NOMO-1 treated with dmso at 0.1 percent for 144 hours (cell line): ENCODE data around the gene AHRR.
"Not testable (repeated sequence)": the region's sequence is repeated elsewhere in the genome, so short reads cannot be mapped to it uniquely, and the experiment has no call there.

ENCODE experiments used
- DNase-seq: peaks from one replicate; lab custom pipeline; 2025; ENCODE audit not compliant: unreplicated experiment; lab: John Stamatoyannopoulos, UW

The AHRR gene

DNA sequence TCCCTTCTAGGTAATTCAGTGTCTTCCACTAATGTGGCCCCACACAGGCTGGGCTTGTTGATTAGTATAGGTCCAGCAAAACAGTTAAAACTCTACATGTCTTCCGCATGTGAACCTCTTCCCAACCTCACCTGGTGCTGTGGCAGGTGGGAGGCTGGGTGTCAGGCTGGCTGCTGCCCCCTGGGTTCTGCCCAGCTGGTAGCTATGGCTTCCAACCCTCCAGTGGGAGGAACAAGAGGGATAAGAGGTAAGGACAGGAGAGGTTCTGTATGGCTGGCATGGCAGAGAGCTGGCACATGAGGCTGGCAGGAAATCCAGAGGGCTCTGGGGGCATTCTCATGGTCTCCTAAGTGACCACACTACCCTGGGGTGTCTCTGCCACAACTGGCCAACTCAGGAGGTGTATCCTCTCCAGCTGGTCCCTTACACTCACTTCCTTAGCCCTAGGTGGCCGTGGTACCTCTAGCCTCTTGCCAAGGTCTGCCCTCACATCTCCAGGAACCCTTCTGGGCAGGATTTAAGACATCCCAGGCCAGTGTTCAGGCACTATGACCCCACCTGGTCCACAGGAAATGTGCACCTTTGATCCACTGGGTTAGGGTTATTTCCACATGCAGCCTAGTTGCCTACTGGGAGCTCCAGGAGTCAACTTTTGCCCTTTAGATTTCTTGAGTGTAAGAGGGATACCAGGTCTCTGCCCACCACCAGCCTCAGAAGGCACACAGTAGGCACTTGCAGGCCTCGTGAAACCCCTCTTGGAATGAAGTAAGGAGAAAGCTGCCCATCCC is 41.7 kb downstream of the AHRR start:
- DNase-seq, result no peak

DNA sequence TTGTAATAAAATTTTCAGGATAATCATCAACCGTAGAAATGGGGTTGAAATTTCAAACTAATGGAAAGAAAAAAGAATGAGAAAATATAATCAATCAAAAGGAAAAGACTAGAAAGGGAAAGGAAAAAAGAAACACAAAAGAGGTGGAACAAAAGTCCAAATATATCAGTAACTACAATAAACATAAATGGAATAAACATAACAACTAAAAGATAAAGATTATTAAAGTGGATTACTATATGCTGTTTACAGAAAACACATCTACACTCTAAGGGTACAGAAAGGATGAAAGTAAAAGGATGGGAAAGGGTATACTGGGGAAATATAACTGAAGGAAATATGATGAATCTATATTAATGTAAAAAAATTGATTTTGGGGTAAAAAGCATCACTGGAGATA is 43.0 kb downstream of the AHRR start:
- no peak for DNase-seq

DNA sequence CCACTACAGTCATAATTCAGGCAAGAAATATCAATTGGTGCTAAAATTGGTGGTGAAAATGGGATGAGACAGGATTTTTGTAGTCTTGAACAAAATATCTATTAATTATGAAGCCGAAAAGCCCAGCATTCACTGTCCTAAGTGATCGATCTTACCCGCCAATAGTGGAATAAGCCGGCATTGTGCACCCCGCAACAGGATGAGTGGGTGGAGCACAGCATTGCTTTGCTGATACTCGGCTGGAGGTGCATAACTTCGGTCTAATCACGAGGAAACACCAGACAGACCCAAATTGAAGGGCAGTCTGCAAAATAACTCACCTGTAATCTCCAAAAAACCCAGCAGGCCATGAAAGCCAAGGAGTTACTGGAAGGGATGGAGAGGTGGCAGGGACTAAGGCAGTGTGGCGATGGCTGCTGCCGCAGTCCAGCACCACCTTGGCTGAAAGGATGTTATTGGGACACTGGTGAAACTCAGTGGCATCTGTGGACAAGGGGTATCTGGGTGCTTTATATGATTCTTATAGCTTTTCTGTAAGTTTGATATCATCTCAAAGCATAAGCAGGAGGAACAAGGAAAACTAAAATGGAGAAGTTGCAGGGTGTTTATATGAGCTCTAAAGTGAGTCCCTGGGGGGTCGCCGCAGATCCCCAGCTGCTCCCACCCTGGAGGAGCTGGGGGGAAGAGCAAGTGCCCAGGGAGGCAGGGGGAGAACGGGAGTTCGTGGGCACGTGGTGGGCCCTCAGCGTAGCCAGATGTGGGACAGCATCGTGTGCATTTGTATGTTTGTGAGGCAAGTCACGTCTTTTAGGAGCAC is 45.2 kb downstream of the AHRR start:
- DNase-seq, result no peak

DNA sequence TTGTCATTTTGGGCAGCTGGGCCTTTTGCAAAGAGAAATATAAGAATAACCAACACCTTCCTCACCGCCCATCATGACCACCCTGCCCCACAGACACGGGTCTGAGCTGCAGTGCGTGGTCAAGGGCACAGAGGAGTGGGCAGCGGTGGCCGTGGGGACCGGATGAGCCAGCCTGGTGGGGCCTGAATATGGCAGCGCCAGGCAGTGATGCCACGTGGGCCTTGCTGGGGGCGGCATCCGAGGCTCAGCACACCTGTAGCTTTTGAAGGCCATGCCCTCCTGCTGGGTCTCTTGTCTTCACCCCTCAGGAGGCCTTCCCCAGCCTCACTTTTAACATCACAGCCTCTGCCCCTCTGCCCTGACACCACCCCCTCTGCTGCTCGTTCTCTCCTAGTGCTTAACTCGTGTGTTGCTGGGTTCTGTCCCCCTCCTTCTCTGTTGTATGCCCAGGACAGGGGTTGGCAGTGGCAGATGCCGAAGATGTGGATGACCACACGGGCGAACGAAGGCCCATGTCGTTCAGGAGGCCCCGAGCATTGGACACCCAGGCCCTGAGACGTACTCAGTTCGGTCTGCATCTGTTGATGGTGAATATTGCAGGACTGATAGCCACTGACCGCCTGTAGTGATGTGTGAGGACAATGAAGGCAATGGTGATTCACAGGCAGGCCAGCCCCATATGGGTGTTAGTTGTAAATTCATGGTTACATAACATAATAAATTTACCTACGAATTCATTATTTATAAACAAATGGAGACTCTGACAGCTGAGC is 46.0 kb downstream of the AHRR start:
- no peak for DNase-seq

DNA sequence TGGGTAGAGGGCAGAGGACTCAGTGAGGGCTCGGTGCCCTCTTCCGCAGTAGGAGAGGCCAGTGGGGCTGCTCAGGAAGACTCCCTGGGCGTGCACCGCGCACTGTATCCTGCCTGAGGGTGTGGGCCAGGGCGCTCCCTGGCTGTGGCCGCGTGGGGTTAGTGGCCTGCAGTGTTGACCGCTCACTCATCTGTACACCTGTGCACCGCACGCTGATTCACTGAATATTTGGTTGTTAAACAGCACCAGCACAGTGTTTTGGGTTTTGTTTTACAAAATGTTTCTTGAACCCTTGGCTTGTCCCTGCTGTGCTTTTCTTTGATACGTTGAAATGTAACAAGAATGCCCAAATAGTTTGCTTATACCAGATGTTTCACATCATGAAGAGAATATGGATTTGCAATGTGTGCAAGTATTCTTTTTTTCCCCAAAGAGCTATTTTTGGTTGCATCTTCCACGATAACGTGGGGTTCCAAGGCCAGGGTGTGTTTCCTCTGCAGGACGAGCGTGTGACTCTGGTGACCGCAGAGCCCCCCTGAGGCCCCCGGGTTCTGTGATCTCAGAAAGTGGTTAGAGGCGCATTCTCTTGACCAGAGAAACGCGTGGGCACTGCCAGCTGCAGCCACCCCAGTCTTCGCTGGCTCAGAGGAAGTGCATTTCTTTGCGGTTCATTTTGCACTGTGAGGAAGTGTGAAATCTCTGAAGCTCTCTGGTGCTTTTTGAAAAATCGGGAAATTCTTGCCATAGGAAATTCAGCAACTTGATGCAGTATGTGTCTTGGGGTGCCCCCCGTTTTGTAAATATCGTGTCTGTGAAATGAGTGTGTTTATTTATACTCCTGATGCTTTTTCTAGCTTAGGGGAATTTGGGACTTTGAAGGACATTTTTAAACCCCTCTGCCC is 46.9 kb downstream of the AHRR start:
- DNase-seq, result peak; percentile 69

DNA sequence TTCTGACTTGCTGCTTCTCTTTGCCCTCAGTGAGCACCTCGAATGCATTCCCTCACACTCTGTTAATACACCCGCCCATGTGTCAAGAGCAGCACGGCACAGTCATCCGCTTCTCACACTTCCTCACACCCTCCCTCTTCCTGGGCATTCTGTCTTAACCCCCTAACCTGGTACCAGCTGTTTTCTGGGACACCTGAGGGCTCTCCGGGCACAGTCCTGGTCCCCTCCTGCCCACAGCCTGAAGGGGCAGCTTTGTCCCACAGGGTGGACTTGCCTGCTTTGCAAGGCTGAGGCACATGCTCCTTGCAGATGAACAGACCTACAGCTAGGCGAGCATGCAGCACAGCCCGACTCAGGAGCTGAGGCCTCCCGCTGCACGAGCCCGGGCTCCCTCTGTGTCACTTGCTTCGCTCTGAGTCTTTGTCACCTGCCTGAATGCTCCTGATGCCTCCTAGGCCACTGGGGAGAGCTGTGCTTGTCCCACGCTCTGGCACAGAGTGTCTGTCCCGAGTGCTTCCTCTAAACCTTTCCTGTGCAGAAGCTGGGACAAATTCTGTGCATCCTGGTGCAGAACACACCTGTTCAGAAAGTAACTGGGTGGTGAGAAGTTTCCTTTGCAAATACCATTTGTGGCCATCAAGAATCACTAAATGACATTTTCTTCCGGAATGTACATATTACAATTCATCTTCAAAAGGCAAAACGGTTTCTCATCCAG is 47.8 kb downstream of the AHRR start:
- DNase-seq, result no peak

DNA sequence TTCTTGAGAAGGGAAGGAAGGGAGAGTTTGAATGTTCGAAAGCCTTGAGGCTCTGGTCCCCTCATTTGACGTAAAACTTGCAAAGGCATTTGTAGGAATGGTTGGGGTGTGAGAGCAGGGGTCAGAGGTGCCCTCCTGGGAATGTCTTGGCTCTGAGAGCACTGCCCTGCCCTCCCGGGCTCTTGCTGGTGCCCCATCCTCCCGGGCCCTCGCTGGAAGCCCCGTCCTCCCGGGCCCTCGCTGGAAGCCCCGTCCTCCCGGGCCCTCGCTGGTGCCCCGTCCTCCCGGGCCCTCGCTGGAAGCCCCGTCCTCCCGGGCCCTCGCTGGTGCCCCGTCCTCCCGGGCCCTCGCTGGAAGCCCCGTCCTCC is 48.3 kb downstream of the AHRR start:
- DNase-seq, result not testable (repeated sequence)

DNA sequence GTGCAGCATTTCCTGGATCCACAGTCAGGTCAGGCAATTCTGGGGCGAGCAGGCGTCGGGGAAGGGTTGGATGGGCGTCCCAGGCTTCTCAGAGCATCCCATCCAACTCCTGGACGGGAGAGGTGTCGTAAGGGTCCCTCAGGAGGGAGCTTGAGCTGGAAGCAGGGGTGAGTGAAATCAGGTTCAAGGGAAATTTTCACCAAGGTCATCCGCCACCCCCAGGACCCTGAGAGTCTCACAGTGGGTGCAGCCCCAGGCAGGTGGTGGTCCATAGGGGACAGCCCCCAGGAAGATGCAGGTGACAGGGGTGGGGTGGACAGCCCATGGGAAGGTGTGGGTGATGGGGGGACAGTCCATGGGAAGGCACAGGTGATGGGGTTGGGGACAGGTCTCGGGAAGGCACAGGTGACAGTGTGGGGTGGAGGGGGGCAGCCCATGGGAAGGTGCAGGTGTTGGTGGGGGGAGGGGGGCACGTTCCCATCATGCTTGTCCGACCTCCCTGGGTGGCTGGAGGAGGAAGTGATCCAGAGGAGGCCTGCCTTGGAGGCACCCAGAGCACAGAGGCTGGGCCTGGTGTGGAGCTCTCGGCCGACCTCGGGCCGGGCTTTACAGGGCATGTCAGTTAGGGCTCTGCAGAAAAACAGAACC is 48.9 kb downstream of the AHRR start:
- no peak for DNase-seq

DNA sequence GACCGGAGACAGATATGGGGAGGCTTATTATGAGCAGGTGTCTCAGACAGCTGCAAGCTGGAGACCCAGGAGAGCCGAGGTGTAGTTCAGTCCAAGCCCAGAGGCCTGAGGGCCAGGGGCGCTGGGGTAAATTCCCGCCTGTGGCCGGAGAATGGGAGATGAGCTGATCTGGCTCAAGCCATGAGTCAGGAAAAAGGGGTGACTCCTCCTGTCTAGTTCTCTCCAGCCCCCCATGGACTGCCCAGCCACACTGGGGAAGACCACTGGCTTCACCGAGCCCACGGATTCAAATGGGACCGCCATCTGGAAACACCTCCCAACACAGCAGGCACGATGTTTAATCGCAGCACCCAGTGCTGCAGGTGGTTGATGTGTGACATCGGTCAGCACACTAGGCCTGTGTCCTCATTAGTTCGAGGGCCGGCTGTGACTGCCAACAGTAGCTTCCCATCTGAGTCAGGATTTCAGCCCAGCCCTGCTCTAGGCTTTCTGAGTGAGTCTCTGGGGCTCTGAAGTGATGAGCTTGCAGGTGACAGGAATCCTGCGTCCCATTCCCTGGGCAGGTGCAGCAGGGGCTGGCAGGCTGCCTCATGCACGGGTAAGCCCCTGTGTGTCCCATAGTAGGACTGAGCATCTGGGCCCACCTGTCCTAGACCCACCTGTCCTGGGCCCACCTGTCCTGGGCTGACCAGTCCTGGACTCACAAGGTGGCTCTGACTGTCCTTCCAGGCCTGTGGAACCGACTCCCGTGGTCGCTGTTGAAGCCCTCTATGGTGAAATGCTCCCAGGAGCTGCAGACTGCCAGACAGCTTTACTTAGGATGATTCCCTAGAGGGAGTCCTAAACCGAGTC is 49.7 kb downstream of the AHRR start:
- no peak for DNase-seq

DNA sequence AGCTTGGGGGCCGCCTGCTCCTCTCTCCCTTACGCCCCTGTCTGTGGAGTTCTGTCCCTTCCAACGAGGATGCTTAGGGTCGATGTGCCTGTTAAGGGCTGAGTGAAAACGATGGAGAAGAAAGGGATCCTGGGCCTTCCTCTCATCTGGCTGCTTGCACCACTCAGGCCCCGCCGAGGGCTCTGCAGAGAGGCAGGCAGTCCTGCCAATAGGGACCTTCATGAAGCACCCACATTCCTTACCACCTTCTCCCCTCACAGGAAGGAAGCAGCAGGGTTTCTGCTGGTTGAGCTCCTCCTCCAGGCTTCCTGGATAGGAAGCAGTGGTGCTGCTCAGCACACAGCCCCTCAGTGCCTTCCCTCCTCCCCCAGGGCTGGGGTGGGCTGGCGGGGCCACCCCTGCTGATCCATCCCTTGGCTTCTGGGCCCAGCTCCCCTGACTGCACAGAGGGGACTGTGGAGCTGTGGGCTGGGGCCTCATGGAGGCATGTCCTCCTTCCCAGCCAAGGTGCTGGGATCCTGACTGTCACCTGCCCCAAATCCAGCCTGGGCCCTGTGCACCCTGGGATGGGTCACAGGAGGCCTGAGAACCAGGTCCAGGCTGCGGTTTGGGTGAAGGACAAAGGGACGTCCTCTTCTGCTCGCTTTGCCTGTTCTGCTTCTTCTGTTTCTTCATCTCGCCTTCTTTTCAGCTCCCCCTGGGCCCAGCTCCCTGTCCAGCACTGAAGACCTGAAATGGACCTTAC is 50.5 kb downstream of the AHRR start:
- DNase-seq, result no peak

DNA sequence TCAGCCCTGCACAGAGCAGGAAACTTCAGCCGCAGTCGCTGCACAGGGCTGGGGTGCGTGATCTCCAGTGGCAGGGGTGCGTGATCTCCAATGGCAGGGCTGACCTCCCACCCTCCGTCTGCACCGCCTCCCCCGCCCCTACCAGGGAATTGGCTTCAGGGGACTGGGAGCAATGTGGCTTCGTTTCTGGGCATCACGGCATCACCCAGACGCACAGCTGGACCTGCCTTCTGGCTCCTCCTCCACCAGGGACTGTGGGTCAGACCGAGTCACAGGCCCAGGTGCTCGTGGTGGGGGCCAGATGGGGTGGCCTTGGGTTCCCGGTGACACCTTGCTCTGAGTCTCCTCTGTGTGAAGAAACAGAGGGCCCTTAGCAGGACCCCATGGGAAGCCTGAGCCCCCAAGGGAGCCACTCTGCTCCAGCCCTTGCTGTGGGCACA is 51.1 kb downstream of the AHRR start:
- no peak for DNase-seq

DNA sequence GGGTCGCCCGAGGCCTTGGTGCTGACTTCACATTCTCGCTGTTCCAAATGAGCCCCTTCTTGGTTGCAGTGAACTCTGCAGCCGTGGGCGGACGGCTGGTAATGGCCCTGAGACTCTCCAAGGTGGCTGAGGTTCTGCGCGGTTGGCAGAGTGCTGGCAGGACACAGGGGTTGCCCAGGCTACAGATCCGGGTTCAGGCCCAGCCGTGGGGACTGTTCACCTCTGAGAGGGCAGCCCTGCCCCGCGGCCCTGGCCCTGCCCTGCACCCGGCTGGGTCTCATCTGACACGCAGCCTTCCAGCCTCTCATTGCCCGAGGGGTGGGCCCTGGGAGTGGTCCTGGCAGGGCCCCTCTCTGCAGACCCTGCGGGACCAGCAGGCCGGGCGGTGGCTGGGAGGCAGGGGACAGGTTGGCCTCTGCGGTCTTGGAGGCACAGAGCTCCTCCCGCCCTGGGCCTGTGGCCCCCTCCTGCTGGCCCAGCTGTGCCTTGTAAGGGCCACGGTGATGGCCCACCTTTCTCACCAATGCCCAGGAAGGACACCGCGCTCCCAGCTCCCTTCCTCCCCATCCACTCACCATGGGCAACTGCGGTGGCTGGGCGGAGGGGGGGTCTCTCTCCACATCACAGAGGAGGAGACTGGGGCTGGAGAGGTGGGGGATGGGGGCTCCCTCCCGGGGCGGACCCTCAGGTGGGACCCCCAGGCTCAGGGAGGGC is 51.6 kb downstream of the AHRR start:
- no peak for DNase-seq

DNA sequence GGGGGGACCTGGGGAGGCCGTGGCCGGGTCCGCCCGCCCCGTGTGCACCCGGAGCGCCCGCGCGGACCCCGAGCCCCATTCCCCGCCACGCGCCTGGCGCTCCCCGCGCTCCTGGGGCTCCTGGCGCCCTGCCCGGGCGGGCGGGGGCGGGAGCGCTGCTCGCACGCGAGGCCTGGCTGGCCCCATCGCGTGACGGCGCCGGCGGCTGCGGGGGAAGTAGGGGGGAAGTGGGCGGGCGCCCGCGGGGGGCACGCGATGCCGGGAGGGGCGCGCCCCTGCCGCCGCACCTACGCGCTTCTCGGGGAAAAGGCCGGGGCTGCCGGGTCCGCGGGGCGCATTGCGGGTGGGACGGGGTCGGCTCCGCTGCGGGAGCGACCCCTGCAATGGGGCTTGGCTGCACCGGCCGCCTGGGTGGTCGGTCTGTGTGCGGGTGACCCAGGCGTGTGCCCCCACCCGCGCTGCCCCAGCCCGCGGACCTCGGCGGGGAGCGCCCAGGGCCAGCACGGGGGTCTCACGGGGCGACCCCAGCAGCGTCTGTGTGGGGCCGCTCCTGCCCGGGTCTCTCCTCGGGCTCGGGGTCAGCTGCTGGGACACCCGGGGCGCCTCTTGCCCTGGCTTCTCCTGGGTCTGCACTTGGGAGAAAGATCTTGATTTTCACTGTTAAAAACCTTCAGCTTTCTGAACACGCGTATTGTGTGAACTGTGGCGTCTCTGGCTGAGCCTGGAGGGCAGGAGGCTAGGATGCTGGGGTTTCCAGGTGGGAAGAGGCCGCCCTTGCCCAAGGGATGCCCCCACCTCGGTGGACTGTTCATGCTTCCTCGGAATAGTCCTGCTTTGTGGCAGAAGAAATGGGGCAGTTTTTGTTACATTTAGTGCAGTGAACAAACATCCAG is 52.4 kb downstream of the AHRR start:
- DNase-seq, result peak; percentile 93

DNA sequence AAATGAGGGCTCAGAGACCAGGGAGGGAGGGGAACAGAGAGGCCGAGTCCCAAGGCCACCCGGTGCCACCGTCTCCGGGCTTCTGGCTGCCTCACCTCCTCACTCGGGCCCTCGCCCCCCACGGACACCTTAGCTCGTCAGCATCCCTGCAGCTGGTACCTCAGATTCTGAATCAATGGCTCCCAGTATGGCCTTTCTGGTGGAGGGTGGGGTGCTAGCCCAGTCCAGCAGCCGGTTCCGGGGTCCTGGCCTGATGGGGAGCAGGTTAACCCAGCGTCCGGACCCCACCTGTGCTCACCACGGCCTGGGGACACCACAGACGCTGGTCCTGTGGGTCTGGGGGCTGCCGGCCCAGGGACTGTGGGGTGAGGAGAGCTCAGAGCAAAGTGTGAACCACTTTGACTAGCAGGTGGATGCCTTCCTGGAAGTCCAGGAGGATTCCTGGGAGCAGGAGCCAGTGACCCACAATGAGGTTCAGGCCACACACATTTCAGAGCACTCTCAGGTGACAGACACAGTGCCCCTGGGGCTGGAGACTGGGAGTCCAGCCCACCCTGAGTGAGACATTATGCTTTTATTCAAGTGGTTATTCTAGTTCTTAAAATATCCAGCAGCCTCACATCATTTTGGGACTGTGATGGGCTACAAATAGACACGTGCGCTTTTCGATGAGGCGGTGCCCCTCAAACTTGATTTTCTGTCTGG is 53.3 kb downstream of the AHRR start:
- DNase-seq, result no peak

DNA sequence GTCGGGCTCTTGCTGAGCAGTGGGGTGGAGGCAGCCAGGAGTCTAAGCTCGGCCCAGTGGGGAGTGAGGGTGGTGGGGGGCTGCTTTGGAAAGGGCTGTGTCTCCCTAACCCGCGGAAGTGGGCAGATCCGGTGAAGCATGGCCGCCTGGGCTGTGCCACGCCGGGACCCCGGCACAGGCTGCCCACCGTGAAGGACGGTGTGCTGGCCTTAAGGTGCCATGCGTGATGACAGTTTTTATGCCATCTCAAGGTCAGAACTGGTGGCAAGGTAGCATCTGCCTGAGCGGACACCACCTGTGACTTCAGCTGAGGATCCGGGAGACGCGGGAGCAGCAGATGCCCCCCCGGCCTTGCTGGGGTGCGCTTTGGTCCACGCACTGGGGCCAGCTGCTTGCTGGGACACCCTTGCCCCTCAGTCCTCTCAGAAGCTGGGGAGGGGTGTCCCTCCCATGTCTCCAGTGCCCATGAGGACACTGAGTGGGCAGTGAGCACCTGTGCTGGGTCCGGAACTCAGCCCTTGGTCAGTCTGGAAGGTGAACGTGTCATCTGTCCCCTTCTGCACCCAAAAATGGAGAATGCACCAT is 53.9 kb downstream of the AHRR start:
- DNase-seq, result no peak
